ENCODE results near the gene SUV39H2.

DNA sequence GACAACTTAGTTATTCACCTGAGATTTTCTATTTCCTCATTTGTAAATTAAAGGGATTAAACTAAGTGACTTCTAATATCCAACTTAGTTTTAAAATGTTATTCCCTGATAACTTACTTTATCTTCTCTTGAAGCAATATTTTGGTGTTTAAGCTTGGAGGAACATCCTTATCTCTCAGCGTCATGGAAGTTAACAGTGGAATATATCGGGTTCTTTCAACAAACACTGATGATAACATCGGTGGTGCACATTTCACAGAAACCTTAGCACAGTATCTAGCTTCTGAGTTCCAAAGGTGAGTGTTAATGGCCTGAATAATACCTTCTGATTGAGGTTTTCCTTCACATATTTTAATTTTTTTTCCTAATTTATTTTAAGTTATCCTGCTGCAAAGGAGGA is 26.4 kb upstream of the SUV39H2 start:
- TF ChIP-seq, protein P1, sequence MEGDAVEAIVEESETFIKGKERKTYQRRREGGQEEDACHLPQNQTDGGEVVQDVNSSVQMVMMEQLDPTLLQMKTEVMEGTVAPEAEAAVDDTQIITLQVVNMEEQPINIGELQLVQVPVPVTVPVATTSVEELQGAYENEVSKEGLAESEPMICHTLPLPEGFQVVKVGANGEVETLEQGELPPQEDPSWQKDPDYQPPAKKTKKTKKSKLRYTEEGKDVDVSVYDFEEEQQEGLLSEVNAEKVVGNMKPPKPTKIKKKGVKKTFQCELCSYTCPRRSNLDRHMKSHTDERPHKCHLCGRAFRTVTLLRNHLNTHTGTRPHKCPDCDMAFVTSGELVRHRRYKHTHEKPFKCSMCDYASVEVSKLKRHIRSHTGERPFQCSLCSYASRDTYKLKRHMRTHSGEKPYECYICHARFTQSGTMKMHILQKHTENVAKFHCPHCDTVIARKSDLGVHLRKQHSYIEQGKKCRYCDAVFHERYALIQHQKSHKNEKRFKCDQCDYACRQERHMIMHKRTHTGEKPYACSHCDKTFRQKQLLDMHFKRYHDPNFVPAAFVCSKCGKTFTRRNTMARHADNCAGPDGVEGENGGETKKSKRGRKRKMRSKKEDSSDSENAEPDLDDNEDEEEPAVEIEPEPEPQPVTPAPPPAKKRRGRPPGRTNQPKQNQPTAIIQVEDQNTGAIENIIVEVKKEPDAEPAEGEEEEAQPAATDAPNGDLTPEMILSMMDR (IDR thresholded peaks at IDR 0.05) = no peak
- TF ChIP-seq ZFX (IDR thresholded peaks at IDR 0.05; ENCODE audit: borderline replicate concordance) = no peak

Measured in 22Rv1 (cell line).